IPS DF 6.9 (cell line): ENCODE results near the gene SUSD4.

ENCODE experiments used
- DNase-seq: peaks from one replicate; pipeline ENCODE4 v3.0.0-alpha.2; 2013; ENCODE audit warnings: low read depth, low spot score
- H3K27ac ChIP-seq: one replicate; pipeline ENCODE4 v1.5.1; 2013; ENCODE audit warnings: low read length, control low read depth
- H3K27me3 ChIP-seq: 2 replicates; pipeline ENCODE4 v1.6.1; 2013; ENCODE audit warnings: mild to moderate bottlenecking, low read length; ENCODE audit not compliant: control insufficient read depth, insufficient read depth
- H3K36me3 ChIP-seq: 2 replicates; pipeline ENCODE4 v1.6.1; 2013; ENCODE audit warnings: low read length; ENCODE audit not compliant: control insufficient read depth, insufficient read depth
- H3K4me1 ChIP-seq: 2 replicates; pipeline ENCODE4 v1.6.1; 2013; ENCODE audit warnings: low read length; ENCODE audit not compliant: control insufficient read depth, insufficient read depth
- H3K4me3 ChIP-seq: 2 replicates; pipeline ENCODE4 v1.5.1; 2013; ENCODE audit warnings: mild to moderate bottlenecking, low read length
- H3K9me3 ChIP-seq: 2 replicates; pipeline ENCODE4 v1.6.1; 2013; ENCODE audit warnings: low read length, inconsistent platforms; ENCODE audit not compliant: control insufficient read depth, insufficient read depth
- WGBS: extraction: QIAGEN DNeasy Blood & Tissue Kit; methylation state at CpG from one replicate; pipeline ENCODE4 v1.1.7; 2013; ENCODE audit warnings: mixed read lengths, missing lambda C conversion rate; ENCODE audit not compliant: insufficient read length, insufficient coverage; 5-methylcytosine and 5-hydroxymethylcytosine counted together

The SUSD4 gene

GRCh38 chr1:223358826-223359225 is 5.2 kb downstream of the SUSD4 start:
- Histone ChIP-seq H3K36me3 (no peaks in the 10 kb centered on the region), H3K4me1 (no peaks in the 10 kb centered on the region), H3K4me3 (no peak overlapping the region), H3K27me3 (no peaks in the 10 kb centered on the region; the same call in 1 of the 2 replicates), H3K27ac (no peak overlapping the region), H3K9me3 (no peaks in the 10 kb centered on the region)
- WGBS = no CpG with 5 or more reads among the region's 3 CpGs
- DNase-seq = no peak

DNA sequence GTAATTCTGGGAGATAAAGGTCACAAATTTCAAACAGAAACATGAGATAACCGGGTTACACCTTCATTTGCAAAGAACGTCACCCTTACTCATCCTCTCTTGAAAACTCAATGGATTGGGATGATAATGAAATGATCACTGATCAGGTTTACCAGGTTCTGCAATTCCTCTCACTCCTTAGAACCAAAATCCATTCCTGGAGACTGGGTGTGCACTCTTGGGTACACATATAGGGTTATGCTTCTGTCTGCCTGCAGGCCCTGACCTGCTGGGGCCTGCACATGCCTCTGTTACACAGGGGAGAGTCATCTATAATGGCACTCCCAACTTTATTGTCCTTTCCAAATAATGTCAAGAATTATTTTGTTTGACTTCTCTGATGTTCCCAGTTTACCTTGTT is 8.3 kb downstream of the SUSD4 start:
- Histone ChIP-seq H3K36me3 (no peaks in the 10 kb centered on the region), H3K9me3 (no peaks in the 10 kb centered on the region), H3K27ac (no peak overlapping the region), H3K27me3 (no peaks in the 10 kb centered on the region), H3K4me1 (no peaks in the 10 kb centered on the region), H3K4me3 (no peak overlapping the region)
- no CpG with 5 or more reads among the region's 2 CpGs for WGBS
- no peak for DNase-seq

GRCh38 chr1:223353939-223354338 is 10.0 kb downstream of the SUSD4 start:
- WGBS = no CpG with 5 or more reads among the region's 6 CpGs
- no peaks in the 10 kb centered on the region for H3K36me3 ChIP-seq
- no peak for DNase-seq
- no peak overlapping the region for H3K27ac ChIP-seq
- H3K27me3 ChIP-seq = no peaks in the 10 kb centered on the region
- no peak overlapping the region for H3K4me3 ChIP-seq
- no peaks in the 10 kb centered on the region for H3K4me1 ChIP-seq
- H3K9me3 ChIP-seq = no peaks in the 10 kb centered on the region

DNA sequence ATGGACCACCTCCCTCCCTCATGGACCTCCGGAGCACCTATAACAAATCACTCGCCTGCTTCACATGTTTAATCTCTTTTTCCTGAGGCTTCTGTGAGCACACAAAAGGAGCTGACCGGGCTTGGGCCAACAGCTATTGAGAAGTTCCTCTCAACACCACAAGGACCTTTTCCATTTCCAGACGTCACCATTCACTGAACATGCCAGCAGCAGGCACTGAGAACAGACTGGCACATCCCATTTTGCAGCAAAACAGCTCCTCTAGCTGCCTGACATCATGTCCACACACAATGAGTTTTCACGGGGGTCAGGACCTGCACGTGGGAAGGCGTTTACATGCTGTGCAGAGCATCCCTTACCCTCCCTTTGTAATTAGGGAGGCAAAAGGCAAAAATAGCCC is 11.0 kb downstream of the SUSD4 start:
- Histone ChIP-seq H3K27me3 (no peaks in the 10 kb centered on the region), H3K27ac (no peak overlapping the region), H3K4me3 (no peak overlapping the region), H3K36me3 (no peaks in the 10 kb centered on the region), H3K4me1 (no peaks in the 10 kb centered on the region), H3K9me3 (no peaks in the 10 kb centered on the region)
- DNase-seq = no peak
- WGBS = no CpG with 5 or more reads among the region's 7 CpGs

DNA sequence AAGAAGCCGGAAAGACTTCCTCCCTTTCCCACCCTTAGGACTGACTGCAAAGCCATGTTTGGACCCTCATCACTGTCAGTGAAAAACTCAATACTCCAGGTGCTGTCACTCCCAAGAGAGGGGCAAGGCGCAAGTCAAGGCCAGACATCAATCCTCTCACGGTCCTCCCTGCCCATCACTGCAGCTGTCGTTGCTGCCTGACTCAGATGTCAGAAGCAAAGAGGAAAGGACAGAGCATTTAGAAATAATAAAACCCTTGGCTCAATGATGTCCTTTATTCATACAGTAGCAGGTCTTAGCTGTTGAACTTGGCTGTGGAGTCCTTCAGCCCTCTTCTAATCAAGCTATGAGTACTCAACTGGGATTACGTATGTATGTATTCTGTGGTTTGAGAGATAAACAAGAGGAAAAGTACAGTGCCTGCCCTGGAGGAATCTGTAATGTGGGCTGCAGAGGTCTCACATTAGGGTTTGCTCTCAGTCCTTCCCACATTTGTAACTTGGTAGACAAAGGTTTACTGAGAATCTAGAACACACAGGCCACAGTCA is 13.5 kb downstream of the SUSD4 start:
- no peak for DNase-seq
- Histone ChIP-seq H3K4me1 (no peaks in the 10 kb centered on the region), H3K27ac (no peak overlapping the region), H3K27me3 (no peaks in the 10 kb centered on the region), H3K9me3 (no peaks in the 10 kb centered on the region), H3K4me3 (no peak overlapping the region), H3K36me3 (no peaks in the 10 kb centered on the region)
- no CpG with 5 or more reads among the region's 5 CpGs for WGBS

- no CpG with 5 or more reads among the region's 3 CpGs for WGBS
- Histone ChIP-seq H3K4me3 (no peak overlapping the region), H3K4me1 (no peaks in the 10 kb centered on the region), H3K9me3 (no peaks in the 10 kb centered on the region), H3K27ac (no peak overlapping the region), H3K27me3 (no peaks in the 10 kb centered on the region), H3K36me3 (no peaks in the 10 kb centered on the region)
- no peak for DNase-seq
These were observed 14.7 kb downstream of the SUSD4 start for GRCh38 chr1:223349241-223349640.

DNA sequence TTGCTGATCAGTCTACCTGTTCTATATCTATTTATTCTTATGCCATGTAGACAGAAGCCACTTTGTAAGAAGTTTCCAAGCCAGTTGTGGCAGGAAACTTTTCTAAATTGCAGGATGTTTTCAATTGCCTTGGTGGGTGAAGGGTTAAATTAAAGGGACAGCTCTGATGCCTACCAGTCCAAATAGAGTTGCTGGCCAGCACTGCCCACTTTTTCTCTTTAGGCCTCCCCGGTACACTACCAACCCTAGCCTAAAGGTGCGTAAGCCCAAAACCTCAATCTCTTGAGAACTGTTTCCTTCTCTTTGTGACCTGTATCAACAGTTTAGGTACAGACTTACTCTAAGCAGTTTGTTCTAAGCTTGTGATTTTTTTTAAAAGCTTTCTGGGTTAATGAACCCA is 15.5 kb downstream of the SUSD4 start:
- no peaks in the 10 kb centered on the region for H3K9me3 ChIP-seq
- no peak for DNase-seq
- H3K4me3 ChIP-seq = no peak overlapping the region
- H3K27me3 ChIP-seq = no peaks in the 10 kb centered on the region
- H3K4me1 ChIP-seq = no peaks in the 10 kb centered on the region
- H3K36me3 ChIP-seq = no peaks in the 10 kb centered on the region
- H3K27ac ChIP-seq = no peak overlapping the region
- WGBS = no CpG with 5 or more reads among the region's 2 CpGs

DNA sequence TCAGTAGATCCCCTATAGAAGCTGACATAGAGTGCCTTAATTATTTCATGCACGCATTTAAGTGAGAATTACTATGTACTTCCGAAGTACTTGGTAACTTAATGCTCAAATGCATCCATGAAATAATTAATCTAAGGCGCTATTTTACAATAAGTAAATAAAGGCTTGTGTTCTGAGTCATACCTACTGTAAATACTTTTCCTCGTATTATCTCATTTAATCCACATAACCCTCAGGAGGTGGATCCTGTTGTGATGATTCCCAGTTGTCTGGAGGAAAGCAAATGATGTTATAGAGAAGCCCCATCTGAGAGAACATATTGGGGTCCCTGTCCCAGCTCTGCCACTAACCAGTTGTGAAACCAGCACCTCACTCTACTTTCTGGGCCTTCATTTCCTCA is 16.4 kb downstream of the SUSD4 start:
- Histone ChIP-seq H3K27me3 (no peaks in the 10 kb centered on the region), H3K9me3 (no peaks in the 10 kb centered on the region), H3K4me1 (no peaks in the 10 kb centered on the region), H3K4me3 (no peak overlapping the region), H3K36me3 (no peaks in the 10 kb centered on the region), H3K27ac (no peak overlapping the region)
- DNase-seq = no peak
- WGBS = no CpG with 5 or more reads among the region's 4 CpGs

DNA sequence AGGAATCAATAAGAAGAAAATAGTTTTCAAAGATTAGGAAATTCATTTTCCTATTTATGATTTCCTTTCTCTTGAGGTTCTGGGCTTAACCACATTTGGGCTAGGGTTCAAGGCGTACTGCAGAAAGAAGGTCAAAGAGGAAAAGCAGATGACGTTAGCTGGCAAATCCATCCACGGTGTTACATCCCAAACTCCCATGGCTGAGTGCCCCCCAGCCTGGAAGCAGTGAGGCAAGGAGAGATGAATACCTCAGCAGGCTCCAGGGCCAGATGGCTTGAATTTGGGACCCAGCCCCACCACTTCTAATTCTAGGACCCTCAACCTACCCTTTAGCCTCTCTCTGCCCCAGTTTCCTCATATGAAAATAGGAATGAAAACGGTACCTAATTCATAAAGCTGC is 17.7 kb downstream of the SUSD4 start:
- no peak for DNase-seq
- H3K27ac ChIP-seq = no peak overlapping the region
- no peaks in the 10 kb centered on the region for H3K27me3 ChIP-seq
- no peaks in the 10 kb centered on the region for H3K4me1 ChIP-seq
- no peaks in the 10 kb centered on the region for H3K36me3 ChIP-seq
- no peaks in the 10 kb centered on the region for H3K9me3 ChIP-seq
- no peak overlapping the region for H3K4me3 ChIP-seq
- WGBS = no CpG with 5 or more reads among the region's 4 CpGs

- no CpG with 5 or more reads among the region's 4 CpGs for WGBS
- no peaks in the 10 kb centered on the region for H3K36me3 ChIP-seq
- no peaks in the 10 kb centered on the region for H3K27me3 ChIP-seq
- H3K4me3 ChIP-seq = no peak overlapping the region
- H3K4me1 ChIP-seq = no peaks in the 10 kb centered on the region
- DNase-seq = no peak
- H3K9me3 ChIP-seq = no peaks in the 10 kb centered on the region
- no peak overlapping the region for H3K27ac ChIP-seq
These were observed 18.3 kb downstream of the SUSD4 start for GRCh38 chr1:223345720-223346119.

- H3K9me3 ChIP-seq = no peaks in the 10 kb centered on the region
- no CpG with 5 or more reads among the region's 6 CpGs for WGBS
- no peak overlapping the region for H3K27ac ChIP-seq
- no peak overlapping the region for H3K4me3 ChIP-seq
- DNase-seq = no peak
- H3K4me1 ChIP-seq = no peaks in the 10 kb centered on the region
- H3K27me3 ChIP-seq = no peaks in the 10 kb centered on the region
- H3K36me3 ChIP-seq = no peaks in the 10 kb centered on the region
These were observed 19.5 kb downstream of the SUSD4 start for GRCh38 chr1:223344491-223344890.
